HG02610 (cell line): Measurements from ENCODE around the gene PADI2.
A peak's percentile ranks its signal among the peaks of the same experiment; 100 is the strongest.

Experiments used
- ATAC-seq: cut with Tn5 transposase; IDR thresholded peaks from one replicate; pipeline ENCODE4 v1.9.1; 2021; ENCODE audit warnings: mild to moderate bottlenecking, moderate library complexity; ENCODE audit not compliant: unreplicated experiment

Gene PADI2

DNA sequence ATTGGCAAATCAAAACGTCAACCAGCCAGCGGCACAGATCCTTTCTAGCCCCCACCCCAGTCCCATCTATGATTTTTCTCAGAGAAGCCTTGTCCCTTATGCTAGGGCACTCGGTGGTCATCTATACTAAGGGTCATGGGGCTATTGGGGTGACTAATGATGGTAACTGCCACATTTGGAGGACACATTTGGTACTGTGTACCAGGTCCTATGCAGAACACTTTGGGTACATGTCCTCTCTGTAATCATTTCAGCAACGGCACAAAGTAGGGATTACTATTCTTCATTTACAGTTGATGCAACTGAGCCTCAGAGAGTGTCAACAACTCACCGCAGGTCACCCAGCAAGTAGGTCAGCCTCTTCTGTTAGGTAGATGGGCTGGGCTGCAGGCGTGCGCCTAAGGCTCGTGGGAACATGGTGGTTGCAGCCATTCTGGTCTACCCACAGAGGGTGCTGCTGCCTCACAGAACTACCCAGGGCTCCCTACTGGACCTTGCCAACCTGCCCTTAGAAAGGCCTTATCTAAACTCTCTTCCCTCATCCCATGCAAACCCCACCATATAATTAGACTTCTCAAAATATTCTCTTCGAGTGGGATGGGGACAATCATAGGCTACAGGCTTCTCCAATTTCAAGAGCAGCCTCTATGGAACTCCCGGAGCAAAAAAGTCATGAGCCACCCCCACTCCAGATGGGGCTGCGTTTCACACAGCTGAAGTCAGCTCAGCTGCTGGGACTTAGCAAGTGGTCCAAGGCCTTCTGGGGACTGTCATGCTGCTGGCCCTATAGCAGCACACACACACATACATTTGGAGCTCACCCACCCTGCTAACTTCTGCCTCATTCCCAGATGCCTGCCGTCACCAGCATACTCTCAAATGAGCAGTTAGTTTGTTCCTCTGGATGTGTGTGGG is 59.6 kb downstream of the PADI2 start:
- peak; percentile 41 for ATAC-seq

DNA sequence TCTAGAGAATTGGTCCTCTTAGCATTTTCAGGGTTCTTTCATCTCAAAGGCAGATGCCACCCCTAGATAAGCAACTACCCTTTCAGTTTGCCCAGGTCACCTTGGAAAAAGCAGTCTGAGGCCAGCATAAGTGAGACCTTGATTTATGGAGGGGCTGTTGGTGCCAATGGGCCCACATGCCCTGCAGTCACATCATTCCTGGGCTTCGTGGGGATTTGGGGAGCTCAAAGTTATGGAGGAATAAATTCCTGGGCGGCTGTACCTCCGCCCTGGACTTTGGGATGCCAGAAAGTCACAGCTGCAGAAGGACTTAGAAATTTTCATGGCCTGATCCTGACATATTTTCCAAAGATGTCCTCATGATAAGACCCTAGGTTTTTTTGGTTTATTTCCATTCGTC is 62.7 kb downstream of the PADI2 start:
- ATAC-seq: no peak

DNA sequence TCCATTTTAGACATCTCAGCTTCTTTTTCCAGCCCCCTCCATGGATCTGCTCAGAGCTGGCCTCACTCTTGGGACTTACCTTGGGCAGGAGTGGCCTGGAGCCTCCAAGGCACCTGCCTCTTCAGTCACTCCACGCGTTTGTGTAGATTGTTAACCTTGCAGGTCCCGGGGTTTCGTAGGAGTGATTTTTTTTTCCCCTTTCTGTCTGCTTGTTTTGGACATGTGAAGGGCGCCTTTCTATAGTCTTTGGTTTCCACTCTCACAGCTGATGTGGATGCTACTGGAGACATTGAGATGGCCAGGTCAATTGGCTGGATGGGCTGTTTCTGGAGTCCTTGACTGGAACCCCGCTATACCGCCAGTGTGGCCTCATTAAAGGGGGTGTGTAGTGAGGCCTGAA is 63.5 kb downstream of the PADI2 start:
- ATAC-seq: no peak

DNA sequence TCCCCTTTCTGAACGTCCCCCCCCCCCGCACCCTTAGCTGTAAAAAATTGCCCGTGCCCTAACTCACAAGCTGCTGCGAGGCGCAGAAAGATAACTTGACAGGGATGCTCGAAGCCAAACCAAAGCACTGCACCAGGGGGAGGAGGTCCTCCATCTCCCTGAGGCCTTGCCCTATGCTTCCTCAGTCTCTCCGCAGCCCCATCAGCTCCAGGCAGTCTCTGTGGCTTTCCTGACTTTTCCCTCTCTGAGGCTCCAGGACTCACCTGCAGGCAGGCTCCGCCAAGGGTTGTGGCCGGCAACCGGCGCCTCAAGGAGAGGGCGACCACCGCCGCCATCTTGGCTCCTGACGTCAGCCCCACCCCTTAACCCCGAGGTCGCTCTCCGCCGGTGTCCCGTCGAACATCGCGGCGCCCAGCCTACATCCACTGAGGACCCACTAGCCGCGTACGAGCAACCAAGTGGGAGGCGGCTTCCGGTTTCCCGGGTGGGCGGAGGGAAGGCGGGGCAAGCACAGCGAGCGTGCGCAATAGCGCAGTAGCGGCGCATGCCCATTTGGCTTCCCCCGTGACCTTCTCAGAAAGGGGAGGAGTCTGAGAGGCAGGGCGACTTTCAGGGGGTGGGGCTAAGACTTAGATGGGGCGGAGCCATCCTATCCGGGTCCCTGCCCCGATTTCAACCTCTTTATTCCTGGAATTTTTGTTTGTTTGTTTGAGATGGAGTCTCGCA is 65.4 kb downstream of the PADI2 start, which contains the start of gene SDHB:
SDHB (minus strand) TSS at position 348 of the 726 bp plus-strand sequence; CDS start at position 335, 13 bp downstream.
- peak; percentile 95 for ATAC-seq

DNA sequence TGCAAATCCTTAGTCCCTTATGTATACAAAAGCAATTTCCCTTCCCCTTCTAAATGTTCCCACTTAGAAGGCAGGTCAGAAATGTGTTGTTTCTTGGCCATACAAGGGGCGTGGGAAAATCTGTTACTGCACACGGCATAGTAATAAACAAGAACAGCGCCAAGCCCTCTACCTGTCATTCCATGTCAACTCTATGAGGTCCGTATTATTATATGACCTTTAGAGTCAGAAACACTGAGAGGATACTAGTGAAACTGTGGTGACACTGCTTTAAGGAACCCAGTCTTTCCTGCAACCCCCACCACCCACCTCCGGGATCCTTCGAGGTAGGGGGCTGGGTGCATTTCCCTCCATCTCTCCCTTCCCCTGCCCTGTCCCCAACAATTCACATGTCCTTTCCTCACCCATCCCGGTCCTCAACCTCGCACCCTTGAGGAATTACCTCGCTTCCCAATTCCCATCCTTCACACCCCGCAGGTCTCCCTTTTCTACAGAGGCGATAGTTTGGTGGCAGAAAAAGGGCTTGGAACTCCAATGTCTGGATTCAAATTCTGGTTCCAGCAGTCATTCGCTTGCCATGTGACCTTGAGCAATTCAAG is 66.1 kb downstream of the PADI2 start:
- ATAC-seq: no peak

DNA sequence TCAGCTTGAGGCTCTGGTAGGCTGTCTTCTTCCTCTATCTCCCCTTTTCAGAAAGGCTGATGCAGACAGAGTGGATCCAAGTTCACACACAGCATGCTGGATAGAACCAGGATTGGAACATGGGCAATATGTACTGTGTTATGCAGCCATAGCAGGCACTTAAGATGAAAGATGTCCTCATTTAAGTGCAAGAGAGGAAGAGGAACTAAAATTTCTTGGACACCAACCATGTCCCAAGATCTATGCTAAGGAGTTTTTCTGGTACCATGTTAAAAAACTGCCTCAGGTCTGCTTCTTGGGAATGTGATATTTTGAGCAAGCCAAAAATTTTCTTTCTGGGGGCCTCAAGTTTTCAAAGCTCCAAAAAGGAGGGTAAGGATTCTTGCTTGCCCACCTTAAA is 66.6 kb downstream of the PADI2 start:
- ATAC-seq: no peak

DNA sequence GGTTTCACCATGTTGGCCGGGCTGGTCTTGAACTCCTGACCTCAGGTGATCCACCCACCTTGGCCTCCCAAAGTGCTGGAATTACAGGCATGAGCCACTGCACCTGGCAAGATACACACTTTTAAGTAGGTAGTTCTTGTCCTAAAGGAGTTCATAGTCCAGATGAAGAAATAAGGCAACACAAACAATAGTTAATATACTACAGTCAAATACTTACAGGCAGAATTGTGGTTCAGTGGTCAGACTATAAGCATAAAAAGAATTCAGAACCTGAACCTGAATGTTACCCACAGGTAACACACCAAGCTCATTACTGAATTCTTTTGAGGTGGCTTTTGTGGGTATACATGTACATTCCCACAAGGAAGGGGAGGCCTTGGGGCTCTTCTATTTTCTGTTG is 67.2 kb downstream of the PADI2 start:
- no peak for ATAC-seq

DNA sequence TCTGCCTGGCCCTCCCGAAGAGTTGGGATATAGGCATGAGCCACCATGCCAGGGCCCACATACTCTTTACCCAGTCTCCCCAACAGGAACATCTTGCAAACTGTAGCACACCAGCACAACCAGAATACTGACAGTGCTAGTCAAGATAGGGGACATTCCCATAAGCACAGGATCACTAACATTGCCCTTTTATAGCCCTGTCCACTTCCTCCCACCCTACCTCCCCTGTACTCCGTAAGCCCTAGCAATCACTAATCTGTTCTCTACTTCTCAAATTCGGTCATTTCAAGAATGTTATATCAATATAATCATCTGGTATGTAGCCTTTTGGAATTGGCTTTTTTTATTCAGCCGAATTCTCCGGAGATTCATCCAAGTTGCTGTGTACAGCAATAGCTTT is 71.3 kb downstream of the PADI2 start:
- no peak for ATAC-seq

DNA sequence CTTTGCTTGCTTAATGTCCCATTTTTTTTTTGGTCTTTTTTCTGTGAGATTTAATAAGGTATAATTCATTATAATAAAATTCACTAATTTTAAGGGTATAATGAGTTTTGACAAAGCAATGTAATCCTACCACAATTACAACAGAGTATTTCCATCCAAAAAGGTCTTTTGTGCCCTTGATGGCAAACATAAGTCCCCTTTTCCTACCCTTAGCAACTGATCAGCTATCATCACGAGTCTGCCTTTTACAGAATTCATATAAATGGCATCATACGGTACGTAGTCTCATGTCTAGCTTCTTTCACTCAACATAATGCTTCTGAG is 73.0 kb downstream of the PADI2 start:
- no peak for ATAC-seq

DNA sequence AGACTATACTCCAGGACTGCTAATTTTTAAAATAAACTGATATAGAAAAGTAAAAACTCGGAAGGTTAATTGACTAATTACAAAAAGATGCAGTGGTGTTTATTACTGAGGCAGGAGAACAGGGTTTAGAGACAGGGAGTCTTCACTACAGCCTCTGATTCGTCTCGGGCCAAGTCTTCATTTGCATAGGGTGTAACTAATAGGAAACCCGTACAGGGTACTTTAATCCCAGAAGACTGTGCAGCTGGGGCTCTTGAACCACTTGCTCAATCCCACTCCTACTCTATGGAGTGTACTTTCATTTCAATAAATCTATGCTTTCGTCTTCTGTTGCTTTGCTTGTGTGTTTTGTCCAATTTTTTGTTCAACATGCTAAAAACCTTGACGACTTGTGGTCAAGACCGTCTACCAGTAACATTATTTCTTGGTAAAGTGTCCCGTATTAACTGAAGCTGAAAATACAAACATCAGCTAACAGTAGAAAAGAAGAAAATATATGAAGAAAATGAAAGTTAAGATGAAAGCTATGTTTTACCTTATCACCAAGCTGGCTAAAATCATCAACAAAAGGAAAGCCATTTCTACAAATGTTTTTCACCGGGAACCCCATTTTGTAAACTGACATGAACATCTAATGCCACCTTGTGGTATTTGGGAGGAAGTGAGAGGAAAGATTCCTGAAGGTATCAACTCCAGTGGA is 73.5 kb downstream of the PADI2 start:
- ATAC-seq: no peak

DNA sequence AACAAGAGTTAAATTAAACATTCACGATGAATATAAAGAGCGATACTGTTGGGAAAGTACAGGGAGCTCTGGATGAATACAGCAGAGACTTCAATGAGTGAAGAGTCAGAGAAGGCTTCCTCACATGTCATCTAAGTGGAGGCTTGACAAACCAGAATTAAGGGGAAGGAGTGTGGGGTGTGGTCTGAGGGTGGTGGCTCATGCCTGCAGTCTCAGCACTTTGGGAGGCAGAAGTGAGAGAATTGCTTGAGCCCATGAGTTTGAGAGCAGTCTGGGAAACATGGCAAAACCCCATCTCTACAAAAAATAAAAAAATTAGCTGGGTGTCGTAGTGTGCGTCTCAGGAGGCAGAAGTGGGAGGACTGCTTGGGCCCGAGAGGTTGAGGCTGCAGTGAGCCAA is 74.1 kb downstream of the PADI2 start:
- ATAC-seq: no peak

DNA sequence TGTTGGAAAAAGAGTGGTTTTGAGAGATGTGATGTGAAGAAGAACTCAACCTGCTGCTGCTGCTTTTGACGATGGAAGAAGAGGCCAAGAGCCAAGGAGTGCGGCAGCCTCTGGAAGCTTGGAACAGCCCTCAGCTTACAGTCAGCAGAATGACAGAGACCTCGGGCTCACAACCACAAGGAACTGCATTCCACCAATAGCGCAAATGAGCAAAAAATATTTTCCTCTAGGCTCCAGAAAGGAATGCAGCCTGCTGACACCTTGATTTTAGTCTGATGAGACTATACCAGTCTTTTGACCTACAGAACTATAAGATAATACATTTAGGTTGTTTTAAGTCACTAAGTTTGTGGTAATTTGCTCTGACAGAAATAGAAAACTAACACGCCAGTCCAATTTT is 75.6 kb downstream of the PADI2 start:
- no peak for ATAC-seq

DNA sequence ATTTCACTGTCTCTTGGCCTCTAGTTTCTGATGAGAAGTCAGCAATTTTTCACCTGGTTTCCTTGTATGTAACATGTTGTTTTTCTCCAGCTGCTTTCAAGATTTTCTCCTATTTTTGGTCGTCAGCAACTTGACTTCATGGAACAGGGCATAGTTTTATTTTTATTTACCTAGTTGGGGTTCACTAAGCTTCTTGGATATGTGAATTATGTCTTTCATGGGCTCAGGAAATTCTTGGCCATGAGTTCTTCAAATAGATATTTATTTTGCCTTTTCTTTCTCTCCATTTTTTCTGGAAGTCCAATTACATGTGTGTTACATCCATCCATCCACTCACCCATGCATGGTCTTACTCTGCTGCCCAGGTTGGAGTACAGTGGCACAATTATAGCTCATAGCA is 79.1 kb downstream of the PADI2 start:
- ATAC-seq: no peak

DNA sequence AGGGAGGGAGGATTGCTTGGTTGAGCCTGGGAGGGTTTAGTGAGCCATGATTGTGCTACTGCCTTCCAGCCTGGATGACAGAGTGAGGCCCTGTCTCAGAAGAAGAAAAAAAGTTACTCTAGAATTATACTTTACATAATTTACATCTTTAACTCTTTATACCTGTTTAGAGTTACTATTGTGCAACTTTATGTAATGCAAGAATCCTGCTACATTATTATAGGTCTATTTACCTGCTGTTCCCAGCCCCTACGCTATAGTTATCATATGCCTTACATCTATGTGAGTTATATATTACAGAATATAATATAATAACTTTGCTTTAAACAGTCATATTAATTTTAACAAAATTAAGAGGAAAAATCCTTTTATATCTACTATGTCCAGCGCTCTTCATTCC is 79.7 kb downstream of the PADI2 start:
- no peak for ATAC-seq

DNA sequence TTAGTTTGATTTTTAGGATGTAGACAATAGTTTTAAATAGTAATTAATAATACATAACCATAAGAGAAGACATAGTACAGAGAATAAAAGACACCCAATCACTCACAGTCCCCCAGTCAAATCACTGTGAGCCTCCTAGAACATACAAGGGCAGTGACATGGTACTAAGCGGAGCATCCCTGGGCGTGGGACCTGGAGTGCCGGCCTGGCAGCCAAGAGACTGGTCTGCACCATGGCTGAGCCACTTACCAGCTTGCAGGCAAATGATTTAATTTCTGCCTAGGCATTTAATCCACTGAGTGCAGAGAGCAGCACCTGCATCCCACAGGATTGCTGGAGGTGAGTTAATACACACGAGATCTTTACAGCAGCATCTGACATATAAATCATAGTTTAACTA is 85.8 kb downstream of the PADI2 start:
- no peak for ATAC-seq

DNA sequence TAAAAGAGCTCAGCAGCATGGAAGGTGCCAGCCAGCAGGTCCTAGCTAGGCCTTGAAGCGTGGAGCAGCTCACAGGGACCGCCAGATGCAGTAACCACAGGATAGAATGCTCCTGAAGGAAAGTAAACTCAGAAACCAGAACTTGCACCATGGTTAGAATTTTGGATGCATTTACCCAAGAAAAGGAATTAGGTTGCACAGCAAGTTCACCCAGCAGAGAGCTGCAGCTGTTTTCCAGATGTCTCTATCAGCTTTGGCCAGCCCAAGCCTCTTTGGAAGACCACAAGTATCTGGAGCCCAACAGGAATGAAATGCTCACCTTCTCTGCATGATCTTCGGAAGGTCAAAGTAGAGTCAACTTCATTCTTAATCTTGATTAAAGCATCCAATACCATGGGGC is 86.5 kb downstream of the PADI2 start:
- ATAC-seq: no peak

DNA sequence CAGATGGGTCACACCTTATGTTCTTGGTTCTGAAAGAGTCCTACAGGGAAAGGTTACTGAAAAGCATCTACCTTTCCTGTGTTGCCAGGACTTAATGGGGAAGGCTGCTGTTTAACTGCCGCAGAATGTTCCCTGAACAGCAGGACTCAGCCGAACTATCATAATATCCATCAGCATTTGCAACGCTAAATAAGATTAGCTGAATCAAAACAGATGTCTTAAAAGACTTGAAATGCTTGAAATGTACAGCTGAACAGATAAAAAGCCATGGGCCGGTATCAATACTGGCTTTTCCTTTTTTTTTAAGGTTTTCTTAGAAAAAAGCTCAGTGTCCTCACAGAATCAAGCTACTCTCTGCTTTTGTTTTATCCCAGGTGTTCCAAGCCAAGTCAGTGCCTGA is 87.8 kb downstream of the PADI2 start:
- no peak for ATAC-seq

DNA sequence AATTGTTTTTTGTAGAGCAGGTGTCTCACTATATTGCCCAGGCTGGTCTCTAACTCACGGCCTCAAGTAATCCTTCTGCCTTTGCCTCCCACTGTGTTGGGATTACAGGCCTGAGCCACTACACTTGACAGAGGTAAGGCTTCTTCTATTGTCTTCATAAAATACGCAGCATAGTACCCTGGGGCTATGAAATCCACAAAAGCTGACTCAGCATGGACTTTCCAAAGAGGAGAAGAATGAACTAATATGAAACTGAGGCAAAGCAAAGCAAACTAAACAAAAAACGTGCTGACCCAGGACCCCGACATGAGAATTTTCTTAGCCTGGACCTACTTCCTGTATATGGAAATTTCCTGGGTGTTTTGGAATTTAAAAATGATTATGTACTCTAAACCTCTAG is 89.0 kb downstream of the PADI2 start:
- ATAC-seq: no peak

DNA sequence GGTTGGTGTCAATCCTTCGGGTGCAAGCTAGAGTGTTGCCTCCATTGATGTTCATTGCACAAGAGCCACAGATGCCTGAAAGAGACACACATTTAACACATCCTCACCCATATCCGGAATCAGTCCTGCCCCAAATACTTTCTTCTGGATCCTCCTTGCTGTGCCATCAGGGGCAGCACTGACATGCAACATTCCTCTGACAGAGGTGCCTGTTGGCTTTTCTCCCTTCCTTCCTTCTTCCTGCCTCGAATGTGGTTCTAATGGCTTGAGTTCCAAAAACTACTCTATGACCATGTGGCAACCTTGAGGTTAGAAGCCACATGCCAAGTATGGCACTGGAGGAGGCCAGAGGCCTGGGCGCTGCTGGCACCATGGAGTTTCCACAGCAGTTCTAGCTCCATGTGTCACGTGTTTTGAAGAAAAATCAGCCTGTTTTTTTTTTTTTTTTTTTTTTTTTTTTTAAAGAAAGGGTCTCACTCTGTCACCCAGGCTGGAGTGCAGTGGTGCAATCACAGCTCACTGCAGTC is 90.5 kb downstream of the PADI2 start:
- ATAC-seq: no peak

DNA sequence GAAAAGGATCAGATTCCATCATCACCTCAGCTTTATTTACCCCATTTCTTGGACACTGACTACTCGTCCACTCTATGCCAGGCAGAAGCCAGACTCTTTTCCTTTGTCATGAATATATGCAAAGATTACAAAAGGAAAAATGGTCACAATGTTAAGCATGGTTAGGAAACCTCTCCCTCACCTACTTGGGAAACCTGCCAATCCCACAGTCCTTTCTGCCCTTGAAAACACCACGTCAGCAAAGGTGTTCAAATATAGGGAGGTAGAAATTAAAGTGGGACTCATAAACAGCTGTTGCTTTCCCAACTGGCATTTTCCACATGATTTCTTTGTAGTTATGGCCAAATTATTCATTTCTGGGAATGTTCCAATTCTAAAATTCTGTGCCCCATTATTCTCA is 91.4 kb downstream of the PADI2 start:
- ATAC-seq: no peak

DNA sequence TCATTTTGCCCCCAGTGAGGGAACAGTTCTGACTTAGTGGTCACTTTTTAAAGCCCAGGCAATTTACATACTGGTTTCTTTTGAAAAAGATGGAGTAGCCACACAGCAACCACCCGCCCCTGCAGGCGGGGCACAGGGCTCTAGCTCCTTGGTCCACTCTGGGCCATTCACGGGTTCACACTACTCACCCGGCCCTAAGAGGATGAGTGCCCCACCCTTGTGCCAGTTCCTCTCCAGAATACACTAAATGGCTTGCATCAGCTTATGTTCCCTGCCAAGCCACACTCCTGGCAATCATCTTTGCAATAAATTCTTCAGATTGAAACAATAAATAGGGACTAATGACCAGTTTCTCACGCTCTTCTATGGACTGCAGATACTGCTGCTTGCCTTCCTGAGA is 91.8 kb downstream of the PADI2 start:
- no peak for ATAC-seq
